ENCODE data around the gene DNAH10. TPM values are rescaled to one million over a fixed set of nuclear protein-coding genes. Genes with fewer than 3 reads are reported as not detected.

Gene DNAH10
- total and polyA plus RNA-seq, 2 of the 4 experiments (the other 2 are of a cell fraction) = 0.18 to 0.22 TPM

GRCh38 chr12:123748161-123748560 lies 13.9 kb upstream of the DNAH10 start:
- H3K4me2 ChIP-seq (ENCODE audit: low read depth, low read length) = no peak overlapping the region
- CTCF ChIA-PET = no interaction called here
- peaks cover 3% of the 10 kb centered on the region; the same call in 1 of the 2 replicates for H3K9me1 ChIP-seq (ENCODE audit: insufficient read depth, low read length)
- H4K91ac ChIP-seq (ENCODE audit: insufficient read depth, low read depth, low read length) = no peak overlapping the region
- 100% methylated on average over 4 of the region's 6 CpGs; no CpG with 5 or more reads in 1 of the 2 experiments for WGBS, 2 experiments (ENCODE audit: extremely low coverage in 2 of 2, insufficient read length in 1 of 2)
- no peak overlapping the region for H2BK20ac ChIP-seq (ENCODE audit: low read depth, low read length)
- H3K79me1 ChIP-seq (ENCODE audit: low read depth in 1 of 2, low read length in 2 of 2) = peaks cover 0 to 3% of the 10 kb centered on the region in 2 experiments; a peak in 1 of 4 replicates
- no peak overlapping the region for H2BK5ac ChIP-seq (ENCODE audit: low read depth, low read length, poor library complexity, severe bottlenecking)
- dilution Hi-C loops (cut with HindIII; ENCODE audit: low sequenced_read_pairs, unreplicated experiment) (no loop called here), in situ Hi-C loops (cut with MboI; ENCODE audit: low sequenced_read_pairs) (no loop called here), intact Hi-C loops (cut with micrococcal nuclease) (no loop called here)
- no peak overlapping the region for H2BK15ac ChIP-seq (ENCODE audit: low read depth, low read length)
- DNase-seq (no peak), ATAC-seq (ENCODE audit: low read depth) (no peak)
- POLR2A ChIA-PET (ENCODE audit: unreplicated experiment) = no interaction called here
- H3K23ac ChIP-seq (ENCODE audit: low read depth, low read length) = no peak overlapping the region
- H3K56ac ChIP-seq (ENCODE audit: extremely low read depth, insufficient read depth, low read length) = no peak overlapping the region
- no peak overlapping the region for H3K27ac ChIP-seq (ENCODE audit: insufficient read depth, low read length)
- H3K4me1 ChIP-seq (ENCODE audit: control insufficient read depth, insufficient read depth, low read length) = 0 out of 2 replicates have a peak, but pooled peaks cover 1% of the 10 kb centered on the region
- H2AFZ ChIP-seq (replicated peaks; ENCODE audit: low read length, poor library complexity) = no peak overlapping the region
- H2AK9ac ChIP-seq (replicated peaks; ENCODE audit: low read depth, low read length, poor library complexity) = no peak overlapping the region
- H3K9ac ChIP-seq (ENCODE audit: low read depth, low read length) = no peak overlapping the region
- no peaks in the 10 kb centered on the region for H3K9me3 ChIP-seq (ENCODE audit: control insufficient read depth, insufficient read depth, low read length)
- TF ChIP-seq USF2 (IDR thresholded peaks at IDR 0.05; ENCODE audit: low read depth, low read length) (no peak), SMC3 (IDR thresholded peaks at IDR 0.05; ENCODE audit: low read depth, low read length) (no peak), CEBPB (IDR thresholded peaks at IDR 0.05; ENCODE audit: low read depth, low read length) (no peak), FOS (IDR thresholded peaks at IDR 0.05; ENCODE audit: low read depth, low read length) (no peak), MXI1 (IDR thresholded peaks at IDR 0.05; ENCODE audit: borderline replicate concordance, low read depth, low read length) (no peak), RFX5 (IDR thresholded peaks at IDR 0.05; ENCODE audit: low read depth, low read length) (no peak), MAFK (IDR thresholded peaks at IDR 0.05; ENCODE audit: low read depth, low read length) (no peak), RCOR1 (IDR thresholded peaks at IDR 0.05; ENCODE audit: insufficient replicate concordance, low read length) (no peak), CHD1 (IDR thresholded peaks at IDR 0.05; ENCODE audit: low read depth, low read length) (no peak), MAZ (IDR thresholded peaks at IDR 0.05; ENCODE audit: borderline replicate concordance, low read depth, low read length) (no peak), BHLHE40 (IDR thresholded peaks at IDR 0.05; ENCODE audit: low read depth, low read length) (no peak), RAD21 (IDR thresholded peaks at IDR 0.05; ENCODE audit: low read length) (no peak), POLR2A (IDR thresholded peaks at IDR 0.05; ENCODE audit: low read depth, low read length) (no peak)
- TF ChIP-seq, protein P1, sequence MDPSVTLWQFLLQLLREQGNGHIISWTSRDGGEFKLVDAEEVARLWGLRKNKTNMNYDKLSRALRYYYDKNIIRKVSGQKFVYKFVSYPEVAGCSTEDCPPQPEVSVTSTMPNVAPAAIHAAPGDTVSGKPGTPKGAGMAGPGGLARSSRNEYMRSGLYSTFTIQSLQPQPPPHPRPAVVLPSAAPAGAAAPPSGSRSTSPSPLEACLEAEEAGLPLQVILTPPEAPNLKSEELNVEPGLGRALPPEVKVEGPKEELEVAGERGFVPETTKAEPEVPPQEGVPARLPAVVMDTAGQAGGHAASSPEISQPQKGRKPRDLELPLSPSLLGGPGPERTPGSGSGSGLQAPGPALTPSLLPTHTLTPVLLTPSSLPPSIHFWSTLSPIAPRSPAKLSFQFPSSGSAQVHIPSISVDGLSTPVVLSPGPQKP (IDR thresholded peaks at IDR 0.05; ENCODE audit: borderline replicate concordance, low read depth, low read length) = no peak
- TF ChIP-seq, protein P2, sequence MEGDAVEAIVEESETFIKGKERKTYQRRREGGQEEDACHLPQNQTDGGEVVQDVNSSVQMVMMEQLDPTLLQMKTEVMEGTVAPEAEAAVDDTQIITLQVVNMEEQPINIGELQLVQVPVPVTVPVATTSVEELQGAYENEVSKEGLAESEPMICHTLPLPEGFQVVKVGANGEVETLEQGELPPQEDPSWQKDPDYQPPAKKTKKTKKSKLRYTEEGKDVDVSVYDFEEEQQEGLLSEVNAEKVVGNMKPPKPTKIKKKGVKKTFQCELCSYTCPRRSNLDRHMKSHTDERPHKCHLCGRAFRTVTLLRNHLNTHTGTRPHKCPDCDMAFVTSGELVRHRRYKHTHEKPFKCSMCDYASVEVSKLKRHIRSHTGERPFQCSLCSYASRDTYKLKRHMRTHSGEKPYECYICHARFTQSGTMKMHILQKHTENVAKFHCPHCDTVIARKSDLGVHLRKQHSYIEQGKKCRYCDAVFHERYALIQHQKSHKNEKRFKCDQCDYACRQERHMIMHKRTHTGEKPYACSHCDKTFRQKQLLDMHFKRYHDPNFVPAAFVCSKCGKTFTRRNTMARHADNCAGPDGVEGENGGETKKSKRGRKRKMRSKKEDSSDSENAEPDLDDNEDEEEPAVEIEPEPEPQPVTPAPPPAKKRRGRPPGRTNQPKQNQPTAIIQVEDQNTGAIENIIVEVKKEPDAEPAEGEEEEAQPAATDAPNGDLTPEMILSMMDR (conservative IDR thresholded peaks at IDR 0.05; ENCODE audit: low read depth, low read length) = no peak
- no peak overlapping the region for H2AK5ac ChIP-seq (ENCODE audit: low read depth, low read length)
- no peak overlapping the region for H3K18ac ChIP-seq (ENCODE audit: low read depth, low read length)
- H3K4me3 ChIP-seq (ENCODE audit: insufficient read depth, low read depth, low read length) = no peak overlapping the region
- no peak overlapping the region for H3K14ac ChIP-seq (replicated peaks; ENCODE audit: low read depth, low read length)
- BruUV-seq (replicated peaks) = no TSS peak
- no peaks in the 10 kb centered on the region for H3K27me3 ChIP-seq (ENCODE audit: control insufficient read depth, insufficient read depth, low read length)
- H3K36me3 ChIP-seq (ENCODE audit: control insufficient read depth, insufficient read depth, low read length) = peaks cover 35% of the 10 kb centered on the region
- H2BK120ac ChIP-seq (ENCODE audit: low read depth, low read length) = no peak overlapping the region
- no peak overlapping the region for H3K4ac ChIP-seq (ENCODE audit: low read depth, low read length)
- H4K5ac ChIP-seq (ENCODE audit: low read depth, low read length) = no peak overlapping the region
- no peaks in the 10 kb centered on the region; the same call in 1 of the 2 replicates for H4K20me1 ChIP-seq (ENCODE audit: insufficient read depth, low read length)
- no peak overlapping the region for H4K8ac ChIP-seq (ENCODE audit: low read depth in 2 of 2, low read length in 2 of 2)
